ENCODE measurements around the gene KIF6.

Gene KIF6

DNA sequence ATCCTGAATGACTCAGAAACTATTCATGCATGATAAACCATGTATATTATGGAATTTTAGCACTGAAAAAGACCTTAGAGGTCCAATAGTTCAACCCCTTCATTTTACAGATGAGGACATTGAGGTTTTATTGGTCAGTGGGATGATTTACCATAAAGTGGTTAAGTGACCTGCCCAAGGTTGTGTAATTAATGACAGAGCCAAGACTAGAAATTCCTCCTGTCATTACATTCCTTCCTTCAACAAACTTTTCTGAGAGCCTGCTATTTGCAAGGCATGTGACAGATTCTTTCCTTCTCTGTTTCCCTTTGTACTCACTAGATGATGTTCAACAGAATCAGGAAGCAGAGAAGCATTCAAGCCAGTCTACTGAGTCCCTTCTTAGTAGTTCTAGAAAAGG is 232.0 kb downstream of the KIF6 start:
- H3K4me3 ChIP-seq (ENCODE audit: low read length, poor library complexity, severe bottlenecking), result no peak overlapping the region
- no peaks in the 10 kb centered on the region for H3K27me3 ChIP-seq (ENCODE audit: insufficient read depth, low read length, poor library complexity, severe bottlenecking)
- no peaks in the 10 kb centered on the region for H3K4me1 ChIP-seq (ENCODE audit: insufficient read depth, low read length, poor library complexity, severe bottlenecking)
- H4K20me1 ChIP-seq (ENCODE audit: insufficient read depth, low read length, poor library complexity, severe bottlenecking), result no peaks in the 10 kb centered on the region
- H3K79me2 ChIP-seq (ENCODE audit: insufficient read depth, low read length), result no peaks in the 10 kb centered on the region
- H3K36me3 ChIP-seq (ENCODE audit: insufficient read depth, low read length), result no peaks in the 10 kb centered on the region
- no peaks in the 10 kb centered on the region for H3K9me2 ChIP-seq (replicated peaks; ENCODE audit: low read depth, low read length)
- H3K9ac ChIP-seq (ENCODE audit: low read depth, low read length, poor library complexity, severe bottlenecking), result no peak overlapping the region
- no peak for TF ChIP-seq EZH2phosphoT487 (IDR thresholded peaks at IDR 0.05; ENCODE audit: borderline replicate concordance)
- TF ChIP-seq CTCF (conservative IDR thresholded peaks at IDR 0.05; ENCODE audit: low read length), result no peak
- no peaks in the 10 kb centered on the region for H3K9me3 ChIP-seq (ENCODE audit: insufficient read depth, low read depth, low read length)
- H2AFZ ChIP-seq (ENCODE audit: low read length), result no peak overlapping the region
- H3K4me2 ChIP-seq (ENCODE audit: low read depth, low read length, poor library complexity, severe bottlenecking), result no peak overlapping the region
- H3F3A ChIP-seq (ENCODE audit: low read depth), result no peaks in the 10 kb centered on the region

DNA sequence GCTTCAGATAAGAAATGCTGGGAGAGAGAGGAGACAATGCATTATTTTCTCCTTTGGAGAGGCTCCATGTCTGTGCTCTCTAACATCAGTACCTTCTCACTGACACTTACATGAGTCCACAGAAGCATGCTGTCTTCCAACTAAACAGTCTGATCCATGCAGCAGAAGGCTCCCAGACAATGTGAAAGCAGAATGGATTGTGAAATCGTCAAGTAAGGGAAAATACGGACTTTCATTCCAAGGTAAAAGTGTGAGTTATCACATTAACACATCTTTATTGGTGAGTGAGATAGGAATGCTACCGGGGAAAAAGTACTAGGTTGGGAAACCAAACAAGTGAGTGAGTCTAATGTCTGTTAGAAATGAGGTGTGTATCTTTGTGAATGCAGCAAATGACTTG is 235.1 kb downstream of the KIF6 start:
- Histone ChIP-seq H3K79me2 (ENCODE audit: insufficient read depth, low read length) (no peaks in the 10 kb centered on the region), H2AFZ (ENCODE audit: low read length) (no peak overlapping the region)

DNA sequence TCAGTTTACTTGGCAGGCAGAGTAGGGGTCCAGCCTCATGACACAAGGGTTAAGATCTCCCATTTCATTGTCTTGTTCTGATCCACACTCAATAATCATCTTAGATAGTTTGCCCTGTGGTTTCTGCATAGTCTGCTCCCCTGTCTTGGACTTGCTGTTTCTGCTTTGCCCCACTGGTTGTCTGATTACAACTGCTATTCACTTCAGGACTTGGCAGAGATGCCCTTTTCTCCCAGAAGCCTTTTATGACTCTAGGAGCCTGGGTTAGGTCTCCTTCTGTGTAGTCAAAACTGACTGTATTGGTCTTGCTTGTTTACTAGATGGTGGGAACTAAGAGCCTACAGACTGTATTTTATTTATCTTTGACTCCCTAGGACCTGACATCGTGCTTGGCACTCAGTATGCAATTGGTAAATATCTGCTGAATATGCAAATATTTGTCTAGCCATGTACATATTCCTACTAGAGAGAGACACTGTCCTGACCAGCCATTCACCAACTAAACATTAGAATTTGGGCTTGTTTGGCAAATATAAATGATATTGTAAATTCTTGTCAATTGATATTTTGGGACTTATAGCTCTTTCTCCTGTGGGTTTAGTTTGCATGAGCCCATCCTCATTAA is 236.8 kb downstream of the KIF6 start:
- H3K27me3 ChIP-seq (ENCODE audit: insufficient read depth, low read length, poor library complexity, severe bottlenecking), result no peaks in the 10 kb centered on the region
- no peak overlapping the region for H3K4me3 ChIP-seq (ENCODE audit: low read length, poor library complexity, severe bottlenecking)
- TF ChIP-seq CTCF (conservative IDR thresholded peaks at IDR 0.05; ENCODE audit: low read length) (no peak), EZH2phosphoT487 (IDR thresholded peaks at IDR 0.05; ENCODE audit: borderline replicate concordance) (no peak)
- no peaks in the 10 kb centered on the region for H3K9me3 ChIP-seq (ENCODE audit: insufficient read depth, low read depth, low read length)
- H3F3A ChIP-seq (ENCODE audit: low read depth), result no peaks in the 10 kb centered on the region
- H3K4me1 ChIP-seq (ENCODE audit: insufficient read depth, low read length, poor library complexity, severe bottlenecking), result no peaks in the 10 kb centered on the region
- no peak overlapping the region for H2AFZ ChIP-seq (ENCODE audit: low read length)
- no peak overlapping the region for H3K9ac ChIP-seq (ENCODE audit: low read depth, low read length, poor library complexity, severe bottlenecking)
- H3K4me2 ChIP-seq (ENCODE audit: low read depth, low read length, poor library complexity, severe bottlenecking), result no peak overlapping the region
- no peaks in the 10 kb centered on the region for H4K20me1 ChIP-seq (ENCODE audit: insufficient read depth, low read length, poor library complexity, severe bottlenecking)
- H3K9me2 ChIP-seq (replicated peaks; ENCODE audit: low read depth, low read length), result no peaks in the 10 kb centered on the region
- no peaks in the 10 kb centered on the region for H3K36me3 ChIP-seq (ENCODE audit: insufficient read depth, low read length)
- H3K79me2 ChIP-seq (ENCODE audit: insufficient read depth, low read length), result no peaks in the 10 kb centered on the region

More for the DNA sequence above, 235.1 kb downstream of the KIF6 start:
- no peaks in the 10 kb centered on the region for H4K20me1 ChIP-seq (ENCODE audit: insufficient read depth, low read length, poor library complexity, severe bottlenecking)
- TF ChIP-seq EZH2phosphoT487 (IDR thresholded peaks at IDR 0.05; ENCODE audit: borderline replicate concordance), result no peak
- no peak for TF ChIP-seq CTCF (conservative IDR thresholded peaks at IDR 0.05; ENCODE audit: low read length)
- no peaks in the 10 kb centered on the region for H3K27me3 ChIP-seq (ENCODE audit: insufficient read depth, low read length, poor library complexity, severe bottlenecking)
- H3K4me3 ChIP-seq (ENCODE audit: low read length, poor library complexity, severe bottlenecking), result no peak overlapping the region
- no peaks in the 10 kb centered on the region for H3K36me3 ChIP-seq (ENCODE audit: insufficient read depth, low read length)
- no peaks in the 10 kb centered on the region for H3K9me3 ChIP-seq (ENCODE audit: insufficient read depth, low read depth, low read length)
- no peaks in the 10 kb centered on the region for H3K4me1 ChIP-seq (ENCODE audit: insufficient read depth, low read length, poor library complexity, severe bottlenecking)
- H3K4me2 ChIP-seq (ENCODE audit: low read depth, low read length, poor library complexity, severe bottlenecking), result no peak overlapping the region
- H3K9me2 ChIP-seq (replicated peaks; ENCODE audit: low read depth, low read length), result no peaks in the 10 kb centered on the region
- H3F3A ChIP-seq (ENCODE audit: low read depth), result no peaks in the 10 kb centered on the region
- no peak overlapping the region for H3K9ac ChIP-seq (ENCODE audit: low read depth, low read length, poor library complexity, severe bottlenecking)

All from Loucy (cell line).